ENCODE measurements around the gene VCP.

DNA sequence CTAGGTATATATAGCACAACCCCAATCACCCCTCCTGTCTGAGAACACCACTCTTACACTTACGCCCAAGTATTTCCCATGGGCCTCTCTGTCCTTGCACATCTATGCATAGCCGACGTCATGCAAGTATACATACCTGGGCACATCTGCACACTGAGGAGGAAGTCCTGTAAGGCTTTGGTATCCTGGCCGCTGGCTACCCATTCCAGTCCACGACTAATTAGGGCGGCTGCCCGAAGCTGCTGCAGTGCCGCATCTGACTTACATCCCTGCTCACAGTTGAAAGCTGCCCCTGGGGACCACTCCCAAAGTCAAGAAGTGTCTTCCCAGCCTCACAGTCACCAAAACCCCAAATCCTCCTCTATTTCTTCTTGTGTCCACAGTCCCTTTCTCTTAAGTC lies 2.4 kb upstream of the VCP start:
- TF ChIP-seq MAFK (IDR thresholded peaks at IDR 0.05; ENCODE audit: partially characterized antibody) (no peak), POLR2A (IDR thresholded peaks at IDR 0.05; ENCODE audit: low read length) (no peak), HDAC2 (IDR thresholded peaks at IDR 0.05) (no peak), PHF8 (IDR thresholded peaks at IDR 0.05; ENCODE audit: borderline replicate concordance, low read depth) (no peak), ESRRA (IDR thresholded peaks at IDR 0.05; ENCODE audit: borderline replicate concordance, low read length) (no peak)
- TF ChIP-seq, protein P1, sequence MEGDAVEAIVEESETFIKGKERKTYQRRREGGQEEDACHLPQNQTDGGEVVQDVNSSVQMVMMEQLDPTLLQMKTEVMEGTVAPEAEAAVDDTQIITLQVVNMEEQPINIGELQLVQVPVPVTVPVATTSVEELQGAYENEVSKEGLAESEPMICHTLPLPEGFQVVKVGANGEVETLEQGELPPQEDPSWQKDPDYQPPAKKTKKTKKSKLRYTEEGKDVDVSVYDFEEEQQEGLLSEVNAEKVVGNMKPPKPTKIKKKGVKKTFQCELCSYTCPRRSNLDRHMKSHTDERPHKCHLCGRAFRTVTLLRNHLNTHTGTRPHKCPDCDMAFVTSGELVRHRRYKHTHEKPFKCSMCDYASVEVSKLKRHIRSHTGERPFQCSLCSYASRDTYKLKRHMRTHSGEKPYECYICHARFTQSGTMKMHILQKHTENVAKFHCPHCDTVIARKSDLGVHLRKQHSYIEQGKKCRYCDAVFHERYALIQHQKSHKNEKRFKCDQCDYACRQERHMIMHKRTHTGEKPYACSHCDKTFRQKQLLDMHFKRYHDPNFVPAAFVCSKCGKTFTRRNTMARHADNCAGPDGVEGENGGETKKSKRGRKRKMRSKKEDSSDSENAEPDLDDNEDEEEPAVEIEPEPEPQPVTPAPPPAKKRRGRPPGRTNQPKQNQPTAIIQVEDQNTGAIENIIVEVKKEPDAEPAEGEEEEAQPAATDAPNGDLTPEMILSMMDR (IDR thresholded peaks at IDR 0.05), result no peak
- TF ChIP-seq, protein P2, sequence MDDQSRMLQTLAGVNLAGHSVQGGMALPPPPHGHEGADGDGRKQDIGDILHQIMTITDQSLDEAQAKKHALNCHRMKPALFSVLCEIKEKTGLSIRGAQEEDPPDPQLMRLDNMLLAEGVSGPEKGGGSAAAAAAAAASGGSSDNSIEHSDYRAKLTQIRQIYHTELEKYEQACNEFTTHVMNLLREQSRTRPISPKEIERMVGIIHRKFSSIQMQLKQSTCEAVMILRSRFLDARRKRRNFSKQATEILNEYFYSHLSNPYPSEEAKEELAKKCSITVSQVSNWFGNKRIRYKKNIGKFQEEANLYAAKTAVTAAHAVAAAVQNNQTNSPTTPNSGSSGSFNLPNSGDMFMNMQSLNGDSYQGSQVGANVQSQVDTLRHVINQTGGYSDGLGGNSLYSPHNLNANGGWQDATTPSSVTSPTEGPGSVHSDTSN (IDR thresholded peaks at IDR 0.05), result no peak
- TF ChIP-seq, protein P3, sequence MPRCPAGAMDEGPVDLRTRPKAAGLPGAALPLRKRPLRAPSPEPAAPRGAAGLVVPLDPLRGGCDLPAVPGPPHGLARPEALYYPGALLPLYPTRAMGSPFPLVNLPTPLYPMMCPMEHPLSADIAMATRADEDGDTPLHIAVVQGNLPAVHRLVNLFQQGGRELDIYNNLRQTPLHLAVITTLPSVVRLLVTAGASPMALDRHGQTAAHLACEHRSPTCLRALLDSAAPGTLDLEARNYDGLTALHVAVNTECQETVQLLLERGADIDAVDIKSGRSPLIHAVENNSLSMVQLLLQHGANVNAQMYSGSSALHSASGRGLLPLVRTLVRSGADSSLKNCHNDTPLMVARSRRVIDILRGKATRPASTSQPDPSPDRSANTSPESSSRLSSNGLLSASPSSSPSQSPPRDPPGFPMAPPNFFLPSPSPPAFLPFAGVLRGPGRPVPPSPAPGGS (IDR thresholded peaks at IDR 0.05), result no peak

Measured in A549 (cell line).